ENCODE measurements around the gene CHST9.

Gene CHST9

GRCh38 chr18:27143580-27144287 is 41.4 kb downstream of the CHST9 start:
- ChIA-PET CTCF (no interaction called here), POLR2A (ENCODE audit: low non-redundant PET) (no interaction called here)
- DNase-seq (ENCODE audit: low spot score) = no peak
- no peak for TF ChIP-seq CTCF (conservative IDR thresholded peaks at IDR 0.05; ENCODE audit: low read depth)
- no peak overlapping the region for H3K27ac ChIP-seq

DNA sequence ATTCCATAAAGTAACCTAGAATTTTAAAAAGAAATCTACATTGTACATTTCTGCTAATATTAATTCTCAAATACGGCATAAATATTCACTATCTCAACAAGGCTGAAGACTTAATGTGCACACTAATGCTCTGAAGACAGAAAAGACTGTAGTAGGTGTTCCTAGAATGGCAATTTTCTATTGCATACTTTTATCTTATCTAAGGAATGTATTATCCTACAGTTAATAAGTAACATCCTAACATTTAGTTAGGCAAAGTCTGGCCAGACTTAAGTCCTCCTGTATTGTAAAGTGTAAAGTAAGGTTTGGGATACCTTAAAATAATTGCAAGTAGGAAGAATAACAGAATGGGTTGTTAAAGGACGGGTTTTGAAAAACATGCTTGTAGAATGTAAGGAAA is 42.2 kb downstream of the CHST9 start:
- H3K27ac ChIP-seq = no peak overlapping the region
- TF ChIP-seq CTCF (conservative IDR thresholded peaks at IDR 0.05; ENCODE audit: low read depth) = no peak
- CTCF ChIA-PET = no interaction called here
- POLR2A ChIA-PET (ENCODE audit: low non-redundant PET) = no interaction called here
- DNase-seq (ENCODE audit: low spot score) = no peak

- CTCF ChIA-PET = no interaction called here
- no peak for TF ChIP-seq CTCF (conservative IDR thresholded peaks at IDR 0.05; ENCODE audit: low read depth)
- no peak overlapping the region for H3K27ac ChIP-seq
- POLR2A ChIA-PET (ENCODE audit: low non-redundant PET) = no interaction called here
- no peak for DNase-seq (ENCODE audit: low spot score)
These were observed 43.2 kb downstream of the CHST9 start for GRCh38 chr18:27141876-27142275.

- no peak for TF ChIP-seq CTCF (conservative IDR thresholded peaks at IDR 0.05; ENCODE audit: low read depth)
- ChIA-PET CTCF (no interaction called here), POLR2A (ENCODE audit: low non-redundant PET) (no interaction called here)
- DNase-seq (ENCODE audit: low spot score) = no peak
- no peak overlapping the region for H3K27ac ChIP-seq
These were observed 47.0 kb downstream of the CHST9 start for GRCh38 chr18:27138079-27138478.

DNA sequence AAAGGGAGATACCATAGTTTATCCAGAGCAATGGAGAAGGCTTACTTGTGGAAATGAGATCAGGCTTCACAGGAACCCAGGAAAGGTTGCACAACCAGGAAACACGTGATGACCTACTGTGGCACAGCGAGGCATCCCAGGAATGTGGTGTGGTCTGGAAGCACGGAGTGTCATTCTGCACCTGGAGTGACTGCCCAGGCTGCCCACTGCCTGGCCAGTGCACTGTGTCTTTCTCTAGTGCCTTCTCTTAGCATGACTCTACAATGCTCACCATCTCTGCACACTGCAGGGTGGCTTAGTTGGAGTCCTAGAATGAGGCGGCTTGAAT is 48.9 kb downstream of the CHST9 start:
- no peak overlapping the region for H3K27ac ChIP-seq
- TF ChIP-seq CTCF (conservative IDR thresholded peaks at IDR 0.05; ENCODE audit: low read depth) = no peak
- CTCF ChIA-PET = no interaction called here
- POLR2A ChIA-PET (ENCODE audit: low non-redundant PET) = no interaction called here
- peak; percentile 51 for DNase-seq (ENCODE audit: low spot score)

DNA sequence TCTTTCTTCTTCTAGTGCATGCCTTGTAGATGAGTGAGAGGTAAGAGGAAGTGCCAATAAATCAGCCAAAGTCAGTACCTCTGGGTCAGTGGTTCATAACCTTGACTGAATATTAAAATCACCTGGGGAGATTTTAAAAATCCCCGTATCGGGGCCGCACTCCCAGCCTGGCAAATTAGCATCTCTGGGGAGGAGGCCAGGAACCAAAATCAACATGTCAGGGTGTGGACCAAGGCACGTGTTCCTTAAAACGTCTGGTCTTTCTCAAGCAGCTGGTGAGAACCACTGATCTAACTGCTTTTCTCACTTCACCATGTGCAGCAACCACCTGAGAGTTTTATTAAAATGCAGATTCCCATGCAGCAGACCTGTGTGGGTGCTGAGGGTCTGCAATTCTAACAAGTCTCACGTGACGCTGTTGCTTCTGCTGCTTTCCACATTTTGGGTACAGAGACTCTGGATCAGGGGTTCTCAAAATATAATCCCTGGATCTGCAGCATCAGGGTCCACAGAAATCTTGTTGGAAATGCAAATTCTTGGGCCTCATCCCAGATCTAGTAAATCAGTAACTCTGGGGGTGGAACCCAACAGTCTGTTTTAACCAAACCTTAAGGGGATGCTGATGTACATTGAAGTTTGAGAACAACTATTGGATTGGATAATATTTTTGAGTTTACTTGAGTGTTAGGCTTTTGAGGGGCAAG is 49.5 kb downstream of the CHST9 start:
- no peak for TF ChIP-seq CTCF (conservative IDR thresholded peaks at IDR 0.05; ENCODE audit: low read depth)
- no peak for DNase-seq (ENCODE audit: low spot score)
- CTCF ChIA-PET = no interaction called here
- H3K27ac ChIP-seq = no peak overlapping the region
- POLR2A ChIA-PET (ENCODE audit: low non-redundant PET) = no interaction called here

All from RWPE1 (cell line).